SJSA1 (cell line): ENCODE results near the gene PRSS56. TPM values are rescaled to one million over a fixed set of nuclear protein-coding genes. Genes with fewer than 3 reads are reported as not detected.
A peak's percentile ranks its signal among the peaks of the same experiment; 100 is the strongest.
"Not testable (repeated sequence)": the region's sequence is repeated elsewhere in the genome, so short reads cannot be mapped to it uniquely, and the experiment has no call there.

Experiments
- DNase-seq, 2 experiments: peaks; one replicate each; pipeline ENCODE4 v3.0.0-alpha.2; 2015 to 2020; ENCODE audit warnings: low spot score in 2 of 2, low read depth in 1 of 2
- H3K27ac ChIP-seq: fragments of 250-450 bp; sonication (Bioruptor Pico); 2 replicates; pipeline ENCODE4 v1.5.1; 2020; ENCODE audit warnings: mild to moderate bottlenecking, moderate library complexity
- H3K27me3 ChIP-seq: fragments of 250-450 bp; sonication (Bioruptor Pico); replicated peaks from 2 replicates; pipeline ENCODE4 v1.5.1; 2020; ENCODE audit warnings: mild to moderate bottlenecking, moderate library complexity
- H3K36me3 ChIP-seq: fragments of 250-450 bp; sonication (Bioruptor Pico); 2 replicates; pipeline ENCODE4 v1.5.1; 2020; ENCODE audit warnings: mild to moderate bottlenecking
- H3K4me1 ChIP-seq: fragments of 250-450 bp; sonication (Bioruptor Pico); replicated peaks from 2 replicates; pipeline ENCODE4 v1.6.1; 2021; ENCODE audit warnings: mild to moderate bottlenecking
- H3K4me3 ChIP-seq: fragments of 250-450 bp; sonication (Bioruptor Pico); 2 replicates; pipeline ENCODE4 v1.5.1; 2020; ENCODE audit warnings: mild to moderate bottlenecking
- H3K9me3 ChIP-seq: fragments of 250-450 bp; sonication (Bioruptor Pico); replicated peaks from 2 replicates; pipeline ENCODE4 v1.5.1; 2020; ENCODE audit warnings: mild to moderate bottlenecking
- total RNA-seq: library from RNA; depleted of rRNA; stranded (reverse); fragments of >200 nt; shearing (Covaris generic); gene quantifications from 2 replicates; pipeline ENCODE4 v1.2.3, GENCODE V29; 2014

PRSS56 gene
- total RNA-seq, 1 experiment from 2014 or later = not detected

GRCh38 chr2:232551776-232552175, 31.6 kb downstream of the PRSS56 start:
- H3K27me3 ChIP-seq = no peaks in the 10 kb centered on the region
- H3K4me1 ChIP-seq = peaks cover 6% of the 10 kb centered on the region
- peak overlapping the region; percentile 89 for H3K4me3 ChIP-seq
- peaks cover 82% of the 10 kb centered on the region for H3K36me3 ChIP-seq
- no peak for DNase-seq
- H3K9me3 ChIP-seq = 0 out of 2 replicates have a peak, but pooled peaks cover 7% of the 10 kb centered on the region
- H3K27ac ChIP-seq = no peak overlapping the region

GRCh38 chr2:232556426-232556825, 36.2 kb downstream of the PRSS56 start:
- no peak for DNase-seq
- H3K4me1 ChIP-seq = peaks cover 4% of the 10 kb centered on the region
- no peaks in the 10 kb centered on the region for H3K9me3 ChIP-seq
- peaks cover 85% of the 10 kb centered on the region for H3K36me3 ChIP-seq
- no peak overlapping the region for H3K4me3 ChIP-seq
- no peak overlapping the region for H3K27ac ChIP-seq
- no peaks in the 10 kb centered on the region for H3K27me3 ChIP-seq

GRCh38 chr2:232562515-232563151, 42.4 kb downstream of the PRSS56 start:
- H3K4me1 ChIP-seq = peaks cover 5% of the 10 kb centered on the region
- H3K36me3 ChIP-seq = peaks cover 93% of the 10 kb centered on the region
- no peak overlapping the region for H3K4me3 ChIP-seq
- no peaks in the 10 kb centered on the region for H3K9me3 ChIP-seq
- H3K27me3 ChIP-seq = no peaks in the 10 kb centered on the region
- no peak overlapping the region for H3K27ac ChIP-seq
- no peak for DNase-seq

GRCh38 chr2:232563580-232563979, 43.4 kb downstream of the PRSS56 start:
- Histone ChIP-seq H3K27ac (no peak overlapping the region), H3K4me3 (no peak overlapping the region), H3K27me3 (no peaks in the 10 kb centered on the region), H3K36me3 (peaks cover 93% of the 10 kb centered on the region), H3K4me1 (peaks cover 14% of the 10 kb centered on the region), H3K9me3 (no peaks in the 10 kb centered on the region)
- no peak for DNase-seq

- H3K4me1 ChIP-seq = peaks cover 15% of the 10 kb centered on the region
- H3K36me3 ChIP-seq = peaks cover 88% of the 10 kb centered on the region
- DNase-seq = no peak
- H3K4me3 ChIP-seq = no peak overlapping the region
- peak overlapping the region; percentile 79 for H3K27ac ChIP-seq
- H3K9me3 ChIP-seq = no peaks in the 10 kb centered on the region
- no peaks in the 10 kb centered on the region for H3K27me3 ChIP-seq
These were observed 47.5 kb downstream of the PRSS56 start for GRCh38 chr2:232567721-232568120.

- Histone ChIP-seq H3K27ac (peak overlapping the region; percentile 79), H3K9me3 (no peaks in the 10 kb centered on the region), H3K36me3 (peaks cover 88% of the 10 kb centered on the region), H3K27me3 (no peaks in the 10 kb centered on the region), H3K4me1 (peaks cover 15% of the 10 kb centered on the region), H3K4me3 (no peak overlapping the region)
- DNase-seq = peak; percentile 58 to 82
These were observed 48.0 kb downstream of the PRSS56 start for GRCh38 chr2:232568161-232568560.

GRCh38 chr2:232569541-232569940, 49.4 kb downstream of the PRSS56 start:
- peaks cover 88% of the 10 kb centered on the region for H3K36me3 ChIP-seq
- H3K27ac ChIP-seq = no peak overlapping the region
- no peak overlapping the region for H3K4me3 ChIP-seq
- H3K4me1 ChIP-seq = peaks cover 15% of the 10 kb centered on the region
- DNase-seq = no peak
- no peaks in the 10 kb centered on the region for H3K9me3 ChIP-seq
- H3K27me3 ChIP-seq = no peaks in the 10 kb centered on the region

- Histone ChIP-seq H3K4me1 (peaks cover 15% of the 10 kb centered on the region), H3K36me3 (peaks cover 83% of the 10 kb centered on the region)
- not testable (repeated sequence) for H3K4me3 ChIP-seq, H3K27me3 ChIP-seq, H3K9me3 ChIP-seq, H3K27ac ChIP-seq, DNase-seq
These were observed 50.3 kb downstream of the PRSS56 start for GRCh38 chr2:232570481-232570880.

- no peaks in the 10 kb centered on the region for H3K9me3 ChIP-seq
These were observed 50.9 kb downstream of the PRSS56 start for GRCh38 chr2:232571026-232571474.

GRCh38 chr2:232573042-232573441, 52.9 kb downstream of the PRSS56 start:
- H3K27me3 ChIP-seq = no peaks in the 10 kb centered on the region
- no peaks in the 10 kb centered on the region for H3K9me3 ChIP-seq
- peaks cover 6% of the 10 kb centered on the region for H3K4me1 ChIP-seq
- no peak overlapping the region for H3K4me3 ChIP-seq
- H3K27ac ChIP-seq = no peak overlapping the region
- no peak for DNase-seq
- H3K36me3 ChIP-seq = peaks cover 69% of the 10 kb centered on the region

More at GRCh38 chr2:232571026-232571474, 50.9 kb downstream of the PRSS56 start:
- H3K36me3 ChIP-seq = peaks cover 77% of the 10 kb centered on the region
- H3K4me3 ChIP-seq = no peak overlapping the region
- H3K27ac ChIP-seq = no peak overlapping the region
- no peaks in the 10 kb centered on the region for H3K27me3 ChIP-seq
- peaks cover 15% of the 10 kb centered on the region for H3K4me1 ChIP-seq
- DNase-seq = no peak

GRCh38 chr2:232573771-232574435, 53.7 kb downstream of the PRSS56 start:
- no peak for DNase-seq
- Histone ChIP-seq H3K36me3 (peaks cover 60% of the 10 kb centered on the region), H3K4me3 (no peak overlapping the region), H3K27ac (no peak overlapping the region), H3K4me1 (no peaks in the 10 kb centered on the region), H3K27me3 (no peaks in the 10 kb centered on the region), H3K9me3 (no peaks in the 10 kb centered on the region)

GRCh38 chr2:232574674-232575403, 54.7 kb downstream of the PRSS56 start:
- Histone ChIP-seq H3K9me3 (no peaks in the 10 kb centered on the region), H3K27me3 (no peaks in the 10 kb centered on the region), H3K4me1 (no peaks in the 10 kb centered on the region), H3K36me3 (peaks cover 54% of the 10 kb centered on the region), H3K4me3 (no peak overlapping the region), H3K27ac (no peak overlapping the region)
- no peak for DNase-seq
